Cerebellar cortex (tissue), 1 donor: Measurements from ENCODE around the gene VPS35.
"Not testable (repeated sequence)": the region's sequence is repeated elsewhere in the genome, so short reads cannot be mapped to it uniquely, and the experiment has no call there.

Experiments used
- DNase-seq: peaks from one replicate; pipeline ENCODE4 v3.0.0-alpha.2; 2015; ENCODE audit warnings: low spot score

The VPS35 gene

DNA sequence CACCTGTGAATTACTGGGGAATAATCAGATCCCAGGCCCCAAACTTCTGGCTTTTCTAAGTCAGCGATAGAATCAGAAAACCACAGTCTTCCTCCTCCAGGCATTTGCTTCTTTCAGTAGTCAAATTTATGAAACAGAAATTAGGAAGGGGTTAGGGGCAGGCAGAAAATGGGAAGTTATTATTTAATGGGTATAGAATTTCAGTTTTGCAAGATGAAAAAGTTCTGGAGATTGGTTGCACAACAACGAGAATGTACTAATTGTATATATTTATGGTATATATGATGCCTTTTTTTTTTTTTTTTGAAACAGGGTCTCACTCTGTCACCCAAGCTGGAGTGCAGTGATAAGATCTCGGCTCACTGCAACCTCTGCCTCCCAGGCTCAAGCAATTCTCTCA is 23.9 kb upstream of the VPS35 start:
- DNase-seq = no peak

DNA sequence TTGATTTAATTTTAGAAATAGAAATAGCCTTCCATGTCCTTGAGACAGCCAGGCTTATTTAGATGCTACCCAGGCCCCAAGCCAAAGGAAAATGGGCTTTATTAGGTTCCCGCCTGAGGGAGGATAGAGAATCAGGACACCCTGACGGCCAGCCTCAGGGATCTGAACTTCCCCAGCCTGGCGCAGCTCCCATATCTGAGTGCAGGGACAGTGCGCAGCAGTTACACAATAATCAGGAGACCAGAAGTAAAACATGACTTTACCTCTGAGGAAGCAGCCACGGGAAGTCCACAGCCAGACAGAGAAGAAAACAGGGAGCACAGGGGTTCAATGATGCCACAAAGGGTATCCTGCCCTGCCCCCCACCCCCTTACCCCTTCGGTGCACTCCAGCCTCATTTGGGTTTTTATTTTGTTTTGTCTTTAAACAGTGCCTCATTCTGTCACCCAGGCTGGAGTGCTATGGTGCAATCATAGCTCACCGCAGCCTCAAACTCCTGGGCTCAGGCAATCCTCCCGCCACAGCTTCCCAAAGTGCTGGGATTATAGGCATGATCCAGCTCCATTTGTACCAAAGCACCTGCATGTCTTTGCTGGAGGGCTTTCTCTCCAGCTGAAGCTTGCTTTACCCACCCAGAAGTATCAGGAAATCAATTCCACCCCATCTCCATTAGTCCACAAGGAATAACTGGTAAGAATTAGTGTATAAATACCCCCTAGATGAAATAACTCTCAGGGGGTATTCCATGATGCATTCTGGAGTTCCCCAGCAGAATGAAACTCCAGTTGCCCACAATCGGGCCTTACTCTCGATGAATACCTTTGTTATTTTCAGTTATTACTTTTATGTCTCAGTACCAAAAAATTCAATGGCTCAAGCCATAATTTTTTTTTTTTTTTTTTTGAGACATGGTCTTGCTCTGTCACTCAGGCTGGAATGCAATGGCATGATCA is 22.4 kb upstream of the VPS35 start:
- no peak for DNase-seq

DNA sequence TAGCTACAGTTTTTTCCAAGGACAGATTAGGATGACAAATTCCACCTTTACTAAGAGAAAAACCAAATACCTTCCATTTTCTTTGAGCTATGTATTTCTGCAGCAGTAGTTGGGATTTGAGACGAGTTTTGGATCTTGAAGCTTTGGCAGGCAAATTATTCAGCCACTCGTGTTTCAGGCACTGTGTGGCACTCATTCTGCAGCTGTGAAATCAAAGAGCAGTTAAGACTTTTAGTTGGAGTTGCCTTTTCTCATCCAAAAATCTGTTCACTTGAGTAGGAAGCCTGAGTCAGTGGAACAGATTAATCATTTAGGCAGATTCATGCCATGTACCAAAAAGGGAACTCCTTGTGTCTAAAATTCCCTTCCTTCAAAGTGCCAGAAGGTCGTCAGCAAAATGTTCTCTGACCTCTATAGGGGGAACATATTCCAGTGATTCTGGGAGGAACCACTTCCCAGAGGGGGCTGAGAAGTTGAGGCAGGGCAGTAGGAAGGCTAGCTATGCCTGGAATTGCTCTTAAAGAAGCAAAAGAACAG is 20.6 kb upstream of the VPS35 start:
- DNase-seq = no peak

GRCh38 chr16:46706642-46707041 is 17.7 kb upstream of the VPS35 start:
- DNase-seq = no peak

- no peak for DNase-seq
Observed at GRCh38 chr16:46702030-46702429, 13.1 kb upstream of the VPS35 start.

- DNase-seq = no peak
Observed at GRCh38 chr16:46701615-46702014, 12.6 kb upstream of the VPS35 start.

- no peak for DNase-seq
Observed at GRCh38 chr16:46700048-46700447, 11.1 kb upstream of the VPS35 start.

GRCh38 chr16:46696957-46697356 is 8.0 kb upstream of the VPS35 start:
- DNase-seq = no peak

- DNase-seq = no peak
Observed at GRCh38 chr16:46695937-46696336, 7.0 kb upstream of the VPS35 start.

GRCh38 chr16:46693598-46693997 is 4.6 kb upstream of the VPS35 start:
- DNase-seq = no peak

GRCh38 chr16:46691726-46692125 is 2.7 kb upstream of the VPS35 start:
- no peak for DNase-seq

- no peak for DNase-seq
Observed at GRCh38 chr16:46690281-46691178, 1.6 kb upstream of the VPS35 start.

DNA sequence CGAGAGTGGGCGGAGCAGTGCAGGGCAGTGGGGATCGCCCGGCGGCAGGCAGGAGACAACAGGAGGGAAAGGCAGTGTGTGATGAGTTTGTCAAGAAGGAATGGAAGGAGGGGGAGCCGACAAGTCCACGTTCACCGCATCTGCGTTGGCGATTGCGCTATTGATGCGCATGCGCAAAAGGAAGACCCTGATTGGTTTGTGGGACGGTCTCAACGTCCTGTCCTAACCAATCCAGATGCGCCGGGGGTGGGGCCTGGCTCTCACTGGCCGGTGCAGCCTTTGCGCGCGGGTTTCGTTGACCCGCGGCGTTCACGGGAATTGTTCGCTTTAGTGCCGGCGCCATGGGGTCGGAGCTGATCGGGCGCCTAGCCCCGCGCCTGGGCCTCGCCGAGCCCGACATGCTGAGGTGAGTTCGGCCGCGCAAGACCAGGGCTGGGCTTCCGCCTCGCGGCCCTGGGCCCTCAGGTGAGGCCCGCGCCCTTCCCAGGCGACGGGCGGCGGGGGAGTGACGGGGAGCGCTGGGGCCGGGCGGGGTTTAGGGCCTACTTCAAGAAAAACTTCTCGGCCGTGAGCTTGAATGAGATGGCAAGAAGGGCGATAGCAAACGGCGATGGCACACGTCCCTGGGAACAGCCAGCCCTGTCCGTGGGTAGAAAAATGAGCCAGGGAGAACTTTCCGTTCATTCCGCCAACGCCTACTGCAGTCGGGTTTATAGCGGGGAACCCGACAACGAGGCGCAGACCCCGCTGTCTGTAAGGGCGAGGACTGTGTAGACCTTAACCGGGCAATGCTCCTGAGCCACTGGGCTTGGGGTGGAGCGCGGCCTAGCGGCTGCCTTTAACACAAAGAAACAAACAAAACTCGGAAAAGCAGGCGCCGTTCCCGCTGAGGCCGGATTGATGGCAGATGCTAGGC is 645 bp upstream of the VPS35 start, which contains the start of gene ORC6:
Gene ORC6 (plus strand): TSS at position 295 of the 916 bp plus-strand sequence. CDS start 47 bp downstream, at position 342.
- DNase-seq = peak; percentile 98

DNA sequence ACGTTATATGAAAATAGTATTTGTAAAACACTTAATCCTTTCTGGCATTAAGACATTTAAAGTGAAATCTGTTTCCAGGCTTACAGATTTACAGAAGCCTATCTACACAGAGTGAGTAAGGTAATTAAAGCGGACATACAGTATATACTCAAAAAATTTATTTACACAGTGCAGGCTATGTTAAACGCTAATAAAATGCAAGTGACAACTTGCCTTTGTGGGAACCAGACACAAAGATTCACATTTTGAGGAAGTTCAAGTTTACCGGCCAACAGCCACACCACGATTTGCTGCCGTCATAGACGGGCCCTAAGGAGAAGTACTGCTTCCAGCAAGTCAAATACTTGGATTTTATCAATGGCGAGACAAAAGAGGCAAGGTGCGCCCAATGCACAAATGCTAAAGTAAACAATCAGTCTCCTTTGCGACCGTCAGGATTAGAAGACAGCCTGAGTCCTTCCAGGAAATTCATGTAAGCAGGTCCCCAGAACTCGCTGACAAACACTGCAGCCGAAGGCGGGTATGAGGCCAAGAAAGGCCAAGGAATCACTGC is 801 bp downstream of the VPS35 start:
- DNase-seq = no peak

- no peak for DNase-seq
Observed at GRCh38 chr16:46687486-46687885, 1.5 kb downstream of the VPS35 start.

- DNase-seq = no peak
Observed at GRCh38 chr16:46686815-46687473, 2.0 kb downstream of the VPS35 start.

DNA sequence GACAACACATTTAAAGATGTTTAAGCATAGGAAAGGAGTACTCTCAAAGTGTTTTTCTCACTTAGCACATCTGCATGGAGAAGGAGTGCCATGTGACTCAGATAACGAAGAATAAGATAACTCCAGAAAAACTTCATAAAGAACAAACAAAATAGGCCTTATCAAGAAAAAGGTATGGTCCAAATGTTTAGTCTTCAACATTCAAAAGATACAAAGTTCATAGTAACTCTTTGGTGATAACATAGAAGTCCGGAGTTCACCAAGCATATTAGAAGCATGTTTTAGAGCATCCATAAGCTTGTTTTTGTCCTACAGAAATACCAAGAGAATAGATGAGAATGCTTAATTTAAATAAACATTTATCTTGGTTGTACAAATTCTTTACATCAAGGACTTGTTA is 7.1 kb downstream of the VPS35 start:
- not testable (repeated sequence) for DNase-seq

DNA sequence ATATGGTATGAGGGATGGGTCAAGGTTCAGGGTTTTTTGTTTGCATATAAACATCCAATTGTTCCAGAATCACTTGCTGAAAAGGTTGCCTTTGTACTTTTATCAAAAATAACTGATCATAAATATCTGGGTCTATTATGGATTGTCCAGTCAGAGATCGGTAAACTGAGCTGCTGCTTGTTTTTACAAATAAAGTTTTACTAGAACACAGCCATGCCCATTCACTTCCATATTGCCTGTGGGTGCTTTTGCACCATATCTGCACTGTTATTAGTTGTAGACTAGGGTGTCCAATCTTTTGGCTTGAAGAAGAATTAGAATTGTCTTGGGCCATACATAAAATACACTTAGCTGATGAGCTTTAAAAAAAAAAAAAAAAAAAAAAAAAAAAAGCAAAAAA is 11.0 kb downstream of the VPS35 start:
- not testable (repeated sequence) for DNase-seq

DNA sequence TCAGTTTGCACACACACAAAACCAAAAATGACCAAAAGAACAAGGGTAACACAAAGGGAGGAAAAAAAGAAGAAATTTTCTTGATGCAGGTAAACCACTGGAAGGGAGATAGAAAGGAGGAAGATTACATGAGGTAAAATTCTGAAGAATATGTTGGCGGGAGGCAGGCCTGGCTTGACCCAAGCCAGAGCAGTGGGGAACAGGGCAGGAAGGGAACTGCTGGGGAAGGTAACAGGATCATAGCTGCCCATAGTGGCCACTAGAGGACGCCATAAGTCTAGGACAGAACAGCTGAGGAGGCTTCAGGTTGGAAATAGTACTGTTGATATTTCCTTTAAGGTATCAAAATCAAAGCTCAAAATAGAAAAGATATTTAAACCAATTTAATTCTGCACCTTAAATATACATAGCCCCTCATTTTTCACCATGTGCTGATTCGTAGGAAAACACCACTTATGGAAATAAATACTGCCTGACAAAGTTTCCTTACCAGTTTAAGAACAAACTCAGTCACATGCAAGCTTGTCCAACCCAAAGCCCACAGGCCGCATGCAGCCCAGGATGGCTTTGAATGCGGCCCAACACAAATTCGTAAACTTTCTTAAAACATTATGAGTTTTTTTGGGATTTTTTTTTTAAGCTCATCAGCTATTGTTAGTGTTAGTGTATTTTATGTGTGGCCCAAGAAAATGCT is 15.5 kb downstream of the VPS35 start:
- DNase-seq = peak; percentile 64

DNA sequence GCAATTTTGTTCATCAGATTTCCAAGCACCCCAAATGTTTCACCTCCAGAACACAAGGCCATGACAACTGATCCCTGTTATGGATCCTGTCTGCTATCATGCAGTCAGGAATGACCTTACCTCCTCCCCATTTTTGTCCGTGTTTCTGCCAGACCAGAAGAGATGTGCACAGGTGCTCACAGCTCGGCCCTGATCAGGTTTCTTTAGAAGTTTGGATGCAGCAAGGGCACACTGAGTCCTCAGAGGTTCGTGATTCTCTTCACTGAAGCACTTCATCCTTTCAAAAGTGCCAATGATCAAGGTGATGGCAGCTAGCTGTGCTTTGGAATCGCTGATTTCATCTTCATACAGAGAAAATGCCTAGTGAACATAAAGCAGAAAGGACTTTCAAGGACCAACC is 26.9 kb downstream of the VPS35 start:
- DNase-seq = no peak
